GM13976 (cell line): Measurements from ENCODE around the gene ZCWPW1.
A peak's percentile ranks its signal among the peaks of the same experiment; 100 is the strongest.

ENCODE experiments used
- DNase-seq: peaks from one replicate; pipeline ENCODE4 v3.0.0; 2012; ENCODE audit warnings: low spot score
- CTCF ChIP-seq: IDR thresholded peaks from 2 replicates; pipeline ENCODE4 v1.5.1; 2012; ENCODE audit warnings: borderline replicate concordance, mild to moderate bottlenecking; ENCODE audit not compliant: insufficient read depth; ENCODE audit errors: extremely low read depth, missing control alignments, control extremely low read depth
- in situ Hi-C: fragments of 300-500 bp; cut with MboI; formaldehyde crosslinking; loops from one replicate; pipeline ENCODE4 v1.12.0; 2022; ENCODE audit warnings: low sequenced_read_pairs, mixed read lengths, inconsistent platforms; ENCODE audit not compliant: unreplicated experiment

Gene ZCWPW1

GRCh38 chr7:100472854-100473499, 44.5 kb upstream of the ZCWPW1 start:
- no peak for TF ChIP-seq CTCF
- DNase-seq: peak; percentile 68
- in situ Hi-C loops: loop anchor here (25.0 kb wide), 2 partner anchors 89 to 389 kb away; partner anchors contain the start of genes SAP25, SLC12A9 and TRIP6

- no peak for DNase-seq
- in situ Hi-C loops: loop anchor here (25.0 kb wide), 2 partner anchors 90 to 390 kb away; partner anchors contain the start of genes SAP25, SLC12A9 and TRIP6
- TF ChIP-seq CTCF: no peak
These were observed 43.8 kb upstream of the ZCWPW1 start for GRCh38 chr7:100472121-100472851.

GRCh38 chr7:100471021-100471420, 42.5 kb upstream of the ZCWPW1 start:
- DNase-seq: no peak
- TF ChIP-seq CTCF: no peak
- in situ Hi-C loops: loop anchor here (25.0 kb wide), 2 partner anchors 91 to 391 kb away; partner anchors contain the start of genes SAP25, SLC12A9 and TRIP6

GRCh38 chr7:100469227-100470044, 40.9 kb upstream of the ZCWPW1 start:
- TF ChIP-seq CTCF: peak; percentile 91
- in situ Hi-C loops: loop anchor here (25.0 kb wide), 2 partner anchors 93 to 393 kb away; partner anchors contain the start of genes SAP25, SLC12A9 and TRIP6
- peak; percentile 92 for DNase-seq

GRCh38 chr7:100467638-100468373, 39.3 kb upstream of the ZCWPW1 start:
- no peak for TF ChIP-seq CTCF
- in situ Hi-C loops: loop anchor here (25.0 kb wide), 2 partner anchors 94 to 394 kb away; partner anchors contain the start of genes SAP25, SLC12A9 and TRIP6
- no peak for DNase-seq
